GM06990 (cell line): ENCODE results near the gene IFNA8.
A peak's percentile ranks its signal among the peaks of the same experiment; 100 is the strongest.

Experiments
- DNase-seq: peaks from one replicate; pipeline ENCODE4 v3.0.0-alpha.2; 2011; ENCODE audit not compliant: insufficient read length; ENCODE audit errors: extremely low read depth
- H3K27me3 ChIP-seq: replicated peaks from 2 replicates; pipeline ENCODE4 v1.6.0; 2011; ENCODE audit warnings: low read length; ENCODE audit not compliant: control insufficient read depth, insufficient read depth
- H3K36me3 ChIP-seq: 2 replicates; pipeline ENCODE4 v1.5.1; 2011; ENCODE audit warnings: low read length; ENCODE audit not compliant: control insufficient read depth, insufficient read depth
- H3K4me3 ChIP-seq: replicated peaks from 2 replicates; pipeline ENCODE4 v1.5.1; 2011; ENCODE audit warnings: low read depth, mild to moderate bottlenecking, control low read depth, low read length
- CTCF ChIP-seq: IDR thresholded peaks from 2 replicates; pipeline ENCODE4 v1.5.1; 2011; ENCODE audit warnings: low read length, control low read depth, mild to moderate bottlenecking, inconsistent platforms; ENCODE audit not compliant: insufficient read depth, poor library complexity, severe bottlenecking

The IFNA8 gene

GRCh38 chr9:21452681-21453080, 43.8 kb downstream of the IFNA8 start:
- DNase-seq: no peak
- TF ChIP-seq CTCF: no peak
- Histone ChIP-seq H3K4me3 (no peak overlapping the region), H3K36me3 (no peaks in the 10 kb centered on the region), H3K27me3 (no peaks in the 10 kb centered on the region; the same call in 1 of the 2 replicates)

- H3K27me3 ChIP-seq: no peaks in the 10 kb centered on the region
- no peak for DNase-seq
- TF ChIP-seq CTCF: no peak
- H3K4me3 ChIP-seq: no peak overlapping the region
- no peaks in the 10 kb centered on the region for H3K36me3 ChIP-seq
These were observed 45.2 kb downstream of the IFNA8 start for GRCh38 chr9:21454149-21454548.

GRCh38 chr9:21455320-21455719, 46.4 kb downstream of the IFNA8 start:
- Histone ChIP-seq H3K4me3 (no peak overlapping the region), H3K36me3 (no peaks in the 10 kb centered on the region), H3K27me3 (no peaks in the 10 kb centered on the region)
- peak; percentile 81 for TF ChIP-seq CTCF
- no peak for DNase-seq
